SK-MEL-5 (cell line): ENCODE data around the gene CXXC4. TPM values are rescaled to one million over a fixed set of nuclear protein-coding genes. Genes with fewer than 3 reads are reported as not detected.

Experiments
- DNase-seq: peaks from one replicate; pipeline ENCODE4 v3.0.0-alpha.2; 2016; ENCODE audit warnings: low read depth, low spot score
- in situ Hi-C: cut with HindIII; loops from 2 replicates; pipeline ENCODE4 v1.10.0; 2016; ENCODE audit warnings: low sequenced_read_pairs, high pct_unique_total_duplicates, low pct_unique_long_range_greater_than_20kb
- polyA plus RNA-seq, 2 experiments: library from polyadenylated mRNA; depleted of rRNA; stranded (reverse); fragments of >200 nt; gene quantifications; 2 replicates each; pipeline ENCODE4 v1.2.3, GENCODE V29; 2015
- total RNA-seq: library from RNA; depleted of rRNA; stranded (reverse); fragments of >200 nt; shearing (Covaris generic); gene quantifications from 2 replicates; pipeline ENCODE4 v1.2.3, GENCODE V29; 2014; rRNA removed

Gene CXXC4
- 1.7 and 1.8 TPM in 2 replicates for total RNA-seq
- 1.1 and 2.1 TPM in 2 replicates for polyA plus RNA-seq (2015; cell fraction: cytosol; rRNA removed)
- polyA plus RNA-seq (2015; cell fraction: nucleus; rRNA removed), result 2.5 and 2.8 TPM in 2 replicates

DNA sequence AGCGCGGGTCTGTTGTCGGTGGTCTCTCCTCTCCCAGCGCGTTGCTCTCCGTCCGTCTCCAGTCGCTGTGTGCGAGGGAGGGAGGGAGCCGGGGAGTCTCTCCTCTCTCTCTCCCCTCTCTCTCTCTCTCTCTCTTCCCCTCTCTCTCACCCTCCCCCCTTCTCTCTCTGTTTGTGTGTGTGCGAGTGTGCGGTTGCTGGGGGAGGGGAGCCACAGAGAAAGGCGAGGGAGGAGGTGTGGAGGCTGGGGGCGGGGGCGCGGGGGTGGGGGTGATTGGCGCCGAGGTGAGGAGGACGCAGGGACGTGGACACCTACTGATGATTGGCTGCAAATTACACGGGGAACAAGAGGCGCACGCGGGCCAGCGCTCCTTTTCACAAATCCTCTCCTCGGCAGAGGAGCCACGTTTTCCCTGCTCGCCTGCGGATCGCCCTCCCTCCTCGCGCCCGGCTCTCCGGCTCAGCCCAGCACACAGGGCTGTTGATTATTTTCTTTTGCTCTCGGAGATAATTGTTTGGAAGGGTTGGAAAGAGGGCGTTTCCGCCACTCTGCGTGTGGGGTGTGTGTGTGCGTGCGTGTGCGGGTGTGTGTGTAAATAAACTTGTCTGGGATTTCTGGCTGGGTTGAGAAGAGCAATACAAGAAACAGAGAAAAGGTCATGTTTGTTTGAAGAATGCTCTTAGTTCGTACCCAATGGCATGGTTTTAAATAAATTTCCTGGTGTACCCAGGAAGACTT, at the start of gene CXXC4:
Gene CXXC4, minus strand, starts transcription at position 73 of the 738 bp plus-strand sequence. CDS start 3,092 bp downstream, outside the sequence.
- DNase-seq, result peak; percentile 66
- in situ Hi-C loops, result no loop called here

DNA sequence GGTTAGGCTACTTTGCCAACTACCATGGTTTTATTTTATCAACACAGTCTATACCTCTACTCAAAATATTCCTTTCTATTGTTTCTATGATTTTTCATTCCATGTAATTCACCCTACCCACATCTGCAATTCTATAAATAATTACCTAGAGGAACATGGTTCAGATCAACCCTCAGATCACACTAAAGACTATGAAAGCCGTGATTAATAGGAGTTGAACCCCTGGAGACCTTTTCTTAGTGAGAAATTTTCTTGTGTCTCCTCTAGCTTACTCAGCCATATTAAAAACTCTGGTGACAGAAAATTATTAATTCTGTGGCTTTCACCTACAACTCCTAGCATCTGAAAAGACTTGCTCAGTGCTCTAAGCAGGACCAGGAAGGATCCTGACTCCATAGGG, 38.5 kb upstream of the CXXC4 start:
- in situ Hi-C loops, result no loop called here

DNA sequence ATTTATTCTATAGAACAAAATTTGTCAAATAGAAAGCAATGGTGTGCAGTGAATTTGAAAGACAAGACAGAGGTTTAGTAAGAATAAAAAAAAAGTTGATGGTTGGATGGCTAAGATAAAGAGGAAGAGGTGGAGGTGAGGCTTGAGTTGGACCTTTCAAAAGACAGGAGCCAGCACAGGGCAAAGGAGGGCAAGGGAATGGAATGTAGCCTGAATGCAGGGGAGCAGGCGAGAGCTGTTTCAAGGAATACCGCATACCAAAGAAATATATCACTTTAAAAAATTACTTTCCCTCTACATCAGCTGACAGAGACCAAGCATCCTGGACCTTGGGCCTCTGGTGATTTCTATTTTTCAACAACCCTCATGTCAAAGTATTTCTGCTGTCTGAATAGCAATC, 38.0 kb upstream of the CXXC4 start:
- DNase-seq, result no peak
- in situ Hi-C loops, result no loop called here

More for the DNA sequence above, 38.5 kb upstream of the CXXC4 start:
- no peak for DNase-seq

DNA sequence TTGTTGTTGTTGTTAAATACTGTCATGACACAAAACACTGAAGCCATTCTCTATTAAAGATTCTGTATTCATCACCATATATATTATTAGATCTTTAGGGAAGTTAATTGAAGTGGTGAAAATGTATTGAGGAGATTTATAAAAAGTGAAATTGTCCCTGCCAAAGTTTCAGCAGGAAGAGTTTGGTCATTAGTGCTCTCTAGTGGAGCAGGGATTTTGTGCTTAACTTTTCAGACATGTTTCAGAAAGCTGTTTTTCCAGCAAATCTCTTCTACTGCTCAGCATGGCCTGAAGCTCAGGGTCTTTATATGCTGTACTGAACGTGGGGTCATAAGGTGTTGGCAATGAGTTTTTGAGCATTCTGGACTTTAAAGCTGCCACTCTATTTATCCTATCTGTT, 36.7 kb upstream of the CXXC4 start:
- DNase-seq, result peak; percentile 22
- in situ Hi-C loops, result no loop called here

DNA sequence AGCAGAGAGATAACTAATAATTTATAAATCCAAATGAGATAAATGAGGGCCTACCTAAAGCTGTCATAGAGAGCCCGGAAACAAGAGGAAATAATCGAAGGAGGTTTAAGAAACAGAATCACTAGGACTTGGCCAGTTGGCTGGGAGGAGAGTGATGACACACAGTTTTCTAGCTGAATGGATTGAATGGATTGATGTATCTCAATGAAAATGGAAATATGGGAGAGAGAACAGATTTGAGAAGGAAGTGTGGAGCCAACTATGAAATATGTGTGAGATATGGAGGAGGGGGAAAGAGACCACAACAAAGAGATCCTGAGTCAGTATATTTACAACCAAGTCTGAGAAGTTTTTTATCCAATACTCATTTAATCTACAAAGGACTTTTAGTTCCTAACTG, 35.7 kb upstream of the CXXC4 start:
- in situ Hi-C loops, result no loop called here
- DNase-seq, result no peak

DNA sequence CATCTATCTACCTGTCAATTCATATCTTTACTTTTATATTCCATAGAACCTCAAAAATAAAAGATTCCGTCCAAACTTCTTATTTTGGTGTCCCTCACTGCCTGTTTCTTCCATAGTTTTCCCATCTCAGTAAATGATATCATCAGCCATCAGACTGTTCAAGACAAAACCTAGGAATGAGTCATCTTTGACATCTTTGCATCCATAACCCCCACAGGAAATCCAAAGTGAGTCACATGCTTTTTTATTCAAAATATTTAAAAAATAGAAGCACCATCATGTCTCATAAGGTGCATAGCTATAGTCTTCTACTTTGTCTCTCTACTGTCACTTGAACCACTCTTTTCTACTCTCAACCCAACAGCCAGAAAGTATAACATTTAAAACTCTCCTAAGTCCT, 29.9 kb upstream of the CXXC4 start:
- DNase-seq, result no peak
- in situ Hi-C loops, result no loop called here

DNA sequence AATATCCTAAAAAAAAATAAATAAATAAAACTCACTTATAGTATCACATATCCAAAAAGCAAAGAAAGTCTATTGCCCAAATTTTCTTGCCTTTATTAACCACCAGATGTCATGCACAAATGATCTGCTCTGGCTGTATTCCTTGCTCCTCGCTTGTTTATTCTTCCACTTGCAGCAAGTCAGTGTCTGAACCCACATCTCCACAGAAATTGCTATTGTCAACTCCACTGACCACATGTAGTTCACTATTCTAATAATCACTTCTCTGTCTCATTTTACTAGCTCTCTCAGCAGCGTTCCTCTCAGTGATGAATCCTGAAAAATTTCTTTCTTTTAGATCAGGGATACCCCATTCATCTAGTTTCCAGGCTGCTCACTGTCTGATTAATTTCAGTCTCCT, 29.3 kb upstream of the CXXC4 start:
- no peak for DNase-seq
- in situ Hi-C loops, result no loop called here

DNA sequence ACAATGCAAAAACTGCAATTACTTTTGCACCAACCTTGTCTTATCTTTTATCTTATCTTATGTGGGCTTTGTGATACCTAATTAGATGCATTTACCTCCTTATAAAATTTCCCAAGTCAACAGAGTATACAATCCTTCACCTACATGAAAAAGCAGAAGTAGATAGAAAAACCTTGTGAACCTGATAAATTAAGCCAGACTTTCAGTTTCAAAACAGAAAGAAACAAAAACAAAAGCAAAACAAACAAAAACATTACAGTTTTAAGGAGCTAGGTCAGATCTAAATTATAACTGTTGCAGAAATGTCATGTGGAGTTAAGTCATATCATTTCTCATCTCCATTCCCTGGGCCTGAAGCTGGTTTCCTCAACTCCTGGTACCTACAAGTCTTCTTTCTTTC, 24.9 kb upstream of the CXXC4 start:
- no peak for DNase-seq
- in situ Hi-C loops, result no loop called here

DNA sequence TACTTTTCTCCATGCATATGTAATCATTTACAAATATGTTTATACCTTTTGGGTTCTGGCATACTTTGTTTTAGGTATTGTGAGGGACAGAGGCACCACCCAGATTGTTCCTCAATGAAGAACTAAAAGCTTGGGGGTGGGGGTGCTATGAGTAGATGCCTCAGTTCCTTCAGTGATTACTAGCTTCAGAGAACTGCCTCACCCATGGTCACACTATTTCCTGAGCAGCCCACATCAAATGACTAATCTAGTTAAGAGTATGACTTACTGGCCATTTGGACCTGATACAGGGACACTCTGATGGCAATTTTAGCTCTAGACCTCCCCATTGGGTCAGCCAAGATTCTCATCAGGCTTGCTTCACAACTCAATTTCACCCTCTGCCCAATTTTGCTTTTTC, 22.2 kb upstream of the CXXC4 start:
- in situ Hi-C loops, result no loop called here
- no peak for DNase-seq

DNA sequence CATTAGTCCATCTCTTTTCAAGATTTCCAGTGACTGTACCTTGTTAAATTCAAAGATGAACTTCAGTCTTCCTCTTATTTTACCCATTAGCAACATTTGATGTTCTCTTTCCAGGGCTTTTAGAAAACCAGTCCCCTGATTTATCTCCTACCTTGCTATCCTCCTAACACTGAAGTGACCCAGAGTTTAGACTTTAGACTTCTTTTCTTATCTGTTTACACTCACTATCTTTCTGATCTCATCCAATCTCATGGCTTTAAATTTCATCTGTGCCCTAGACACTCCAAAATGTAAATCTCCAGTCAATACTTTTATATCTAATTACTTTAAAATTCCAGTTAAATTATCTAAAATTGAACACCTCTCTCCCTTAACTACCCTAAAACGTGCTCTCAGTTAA, 13.5 kb upstream of the CXXC4 start:
- DNase-seq, result no peak
- in situ Hi-C loops, result no loop called here

DNA sequence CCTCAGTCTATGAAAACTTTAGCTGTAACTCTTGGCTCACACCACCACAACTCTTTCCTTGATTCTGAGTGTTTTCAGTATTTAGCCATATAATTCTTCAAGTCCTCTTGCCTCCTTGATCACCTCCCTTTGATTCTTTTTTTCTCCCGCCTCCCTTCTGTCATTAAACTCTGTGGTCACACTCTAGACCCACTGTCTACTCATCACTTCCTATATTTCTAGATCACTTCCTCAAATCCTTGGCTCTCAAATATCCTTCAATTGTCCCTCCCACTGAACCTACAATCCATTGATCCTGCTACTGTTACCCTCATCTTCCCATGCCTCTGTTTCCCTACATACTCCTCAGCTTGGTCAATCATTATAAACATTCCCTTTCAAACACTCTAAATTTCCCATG, 12.4 kb upstream of the CXXC4 start:
- DNase-seq, result no peak
- in situ Hi-C loops, result no loop called here

DNA sequence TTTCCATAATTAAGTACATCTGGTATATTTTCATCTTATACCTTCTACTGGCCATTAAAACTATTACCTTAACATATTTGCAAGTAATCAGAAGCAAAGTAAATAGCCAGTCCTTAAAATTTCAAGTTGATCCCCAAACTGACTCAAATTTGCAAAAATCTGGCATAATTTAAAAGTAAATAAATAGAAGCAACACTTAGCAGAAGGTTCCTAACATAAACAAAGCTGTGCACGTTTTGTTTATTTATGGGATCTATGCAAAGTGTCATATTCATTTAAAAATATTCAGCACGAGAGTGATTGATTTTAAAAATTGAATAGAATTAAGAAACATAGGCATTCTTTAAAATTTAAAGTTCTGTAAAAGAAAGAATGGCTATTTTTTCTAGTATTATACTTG, 9.8 kb upstream of the CXXC4 start:
- in situ Hi-C loops, result no loop called here
- no peak for DNase-seq

DNA sequence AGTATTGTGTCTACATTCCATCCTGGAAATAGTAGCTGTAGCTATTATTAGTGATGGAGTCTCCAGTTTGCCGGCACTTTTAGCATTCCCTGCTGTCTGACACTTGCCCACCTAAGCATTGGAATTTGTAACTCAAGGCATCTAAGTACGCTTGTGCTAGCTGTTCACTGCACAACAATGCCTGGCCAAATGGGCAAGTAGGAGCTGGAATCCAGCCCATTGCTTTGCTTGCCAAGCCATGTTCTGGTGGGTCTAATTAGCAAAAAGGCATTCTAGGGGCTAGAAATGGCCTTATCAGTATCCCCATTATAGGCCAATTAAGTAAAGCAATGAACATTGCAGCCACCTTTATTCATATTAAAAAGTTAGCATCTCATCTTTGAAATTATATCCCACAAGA, 7.8 kb upstream of the CXXC4 start:
- in situ Hi-C loops, result no loop called here
- no peak for DNase-seq

DNA sequence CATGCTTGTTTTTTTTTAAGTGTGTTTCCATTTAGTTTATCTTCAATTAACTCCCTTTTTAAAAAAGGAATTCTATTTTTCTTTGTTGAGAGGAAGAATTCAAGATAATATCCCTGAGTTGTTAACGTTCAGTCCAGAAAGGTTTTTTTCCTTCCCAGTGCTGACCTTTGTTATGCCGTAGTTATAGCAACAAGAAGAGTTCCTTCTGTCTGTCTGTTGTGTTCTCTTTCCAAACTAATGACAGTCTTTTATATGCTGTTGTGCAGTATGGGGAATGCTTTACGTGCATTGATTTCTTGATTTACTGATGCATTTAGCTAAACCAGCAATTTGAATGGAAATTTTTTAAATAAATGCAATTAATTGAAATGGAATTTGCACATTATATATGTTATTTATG, 6.6 kb upstream of the CXXC4 start:
- no peak for DNase-seq
- in situ Hi-C loops, result no loop called here

DNA sequence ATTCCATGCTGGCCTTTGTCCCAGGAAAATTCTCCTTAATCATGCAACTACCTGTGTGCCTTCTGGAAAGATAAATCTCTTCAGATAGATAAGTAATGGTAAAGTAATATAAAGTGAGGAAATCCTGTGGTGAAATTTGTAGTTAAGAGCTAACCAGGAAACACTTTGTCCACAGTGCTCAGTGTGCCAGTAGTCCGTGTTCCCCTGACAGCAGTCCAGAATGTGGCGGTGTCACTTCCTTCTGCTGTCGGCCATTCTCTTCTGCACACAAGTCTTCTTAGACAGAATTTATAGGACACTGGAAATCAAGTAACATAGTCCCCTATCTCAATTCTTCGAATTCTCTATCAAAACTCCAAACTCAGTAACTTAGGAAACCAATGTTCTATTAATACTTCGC, 5.7 kb upstream of the CXXC4 start:
- DNase-seq, result no peak
- in situ Hi-C loops, result no loop called here

DNA sequence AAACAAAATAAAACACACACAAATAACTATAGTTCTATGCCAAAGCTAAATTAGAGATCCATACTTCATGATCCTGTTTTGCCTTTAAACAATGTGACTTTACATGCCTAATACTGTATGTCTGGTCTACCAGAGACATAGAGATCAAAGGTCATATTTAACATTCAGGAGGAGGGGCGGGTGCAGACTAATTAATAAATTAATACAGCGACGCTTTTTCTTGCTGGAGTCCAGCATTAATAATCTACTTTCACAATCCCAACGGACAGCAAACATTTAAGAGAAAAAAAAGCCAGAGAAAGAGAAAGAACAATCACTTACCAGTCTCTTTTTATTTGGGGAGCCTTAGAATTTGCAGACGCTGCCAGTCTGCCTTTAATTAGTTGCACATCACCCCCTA, 509 bp downstream of the CXXC4 start:
- DNase-seq, result no peak
- in situ Hi-C loops, result no loop called here

DNA sequence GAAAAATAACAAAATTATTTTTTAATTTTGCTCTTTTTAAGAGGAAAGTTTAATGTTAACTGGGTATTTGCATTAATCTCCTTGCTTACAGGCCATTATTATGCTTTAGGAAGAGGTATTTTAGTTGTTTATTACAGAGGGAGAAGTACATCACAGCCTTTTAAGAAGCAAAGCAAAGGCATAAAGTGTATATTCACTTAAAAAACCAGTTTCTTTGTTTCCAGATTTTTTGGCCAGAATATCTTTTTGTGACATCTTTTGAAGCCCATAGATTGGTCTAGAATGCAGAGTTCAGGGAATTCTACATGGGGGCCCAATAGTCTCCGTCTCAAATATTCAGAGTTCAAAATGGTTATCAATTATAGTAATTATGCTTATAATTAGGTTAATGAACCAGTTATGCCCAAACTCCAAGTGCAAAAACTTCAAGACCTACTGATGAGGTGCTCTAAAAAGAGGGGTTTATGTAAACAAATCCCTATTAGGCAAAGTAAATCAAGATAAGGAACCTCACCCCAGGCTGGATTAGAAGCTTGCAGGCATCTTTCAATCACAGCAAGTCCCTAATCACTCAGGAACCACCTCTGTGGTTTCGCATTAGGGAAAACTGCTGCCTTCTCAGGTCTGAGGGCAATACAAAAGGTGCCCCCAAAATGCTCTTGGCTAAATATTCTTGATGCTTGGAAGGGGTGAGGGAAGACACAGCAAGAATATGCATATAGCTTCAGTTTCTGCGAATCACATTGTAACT, 1.4 kb downstream of the CXXC4 start:
- in situ Hi-C loops, result no loop called here
- no peak for DNase-seq

DNA sequence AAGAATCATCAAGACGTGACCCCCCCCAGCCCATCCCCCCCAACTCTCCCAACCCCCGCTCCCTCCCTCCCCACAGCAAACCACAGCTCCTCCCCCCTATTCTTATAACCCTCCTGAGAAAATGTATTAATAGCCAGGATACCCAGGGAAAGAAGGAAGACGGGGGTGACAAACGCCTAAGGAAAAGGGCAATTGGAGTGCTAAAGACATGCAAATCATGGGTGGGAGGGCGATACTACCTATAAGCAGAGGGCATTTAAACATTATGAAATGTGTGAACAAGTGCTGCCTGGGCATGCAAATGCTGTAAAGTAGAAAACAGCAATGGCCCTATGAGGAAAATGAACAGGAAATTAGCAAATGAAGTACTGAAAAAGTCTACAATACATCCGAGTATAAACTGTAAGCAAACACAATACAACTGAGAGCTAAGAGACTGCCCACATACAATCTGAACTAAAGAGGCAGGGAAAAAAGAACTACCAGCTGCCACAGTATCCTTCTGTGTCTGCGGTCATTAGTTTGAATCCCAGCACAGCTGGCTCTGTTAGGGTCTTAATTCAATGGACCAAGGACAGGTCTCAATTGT, 2.4 kb downstream of the CXXC4 start:
- in situ Hi-C loops, result no loop called here
- DNase-seq, result peak; percentile 15
